GM06990 (cell line): ENCODE measurements around the gene ZNF8.
A peak's percentile ranks its signal among the peaks of the same experiment; 100 is the strongest.

Experiments
- DNase-seq: peaks from one replicate; pipeline ENCODE4 v3.0.0-alpha.2; 2011; ENCODE audit not compliant: insufficient read length; ENCODE audit errors: extremely low read depth
- H3K27me3 ChIP-seq: replicated peaks from 2 replicates; pipeline ENCODE4 v1.6.0; 2011; ENCODE audit warnings: low read length; ENCODE audit not compliant: control insufficient read depth, insufficient read depth
- H3K36me3 ChIP-seq: 2 replicates; pipeline ENCODE4 v1.5.1; 2011; ENCODE audit warnings: low read length; ENCODE audit not compliant: control insufficient read depth, insufficient read depth
- H3K4me3 ChIP-seq: replicated peaks from 2 replicates; pipeline ENCODE4 v1.5.1; 2011; ENCODE audit warnings: low read depth, mild to moderate bottlenecking, control low read depth, low read length
- TF ChIP-seq, protein P1 (sequence below): IDR thresholded peaks from 2 replicates; pipeline ENCODE4 v1.5.1; 2011; ENCODE audit warnings: low read length, control low read depth, mild to moderate bottlenecking, inconsistent platforms; ENCODE audit not compliant: insufficient read depth, poor library complexity, severe bottlenecking

ZNF8 gene

GRCh38 chr19:58275564-58275963 lies 3.2 kb upstream of the ZNF8 start:
- no peak for DNase-seq
- TF ChIP-seq, protein P1, sequence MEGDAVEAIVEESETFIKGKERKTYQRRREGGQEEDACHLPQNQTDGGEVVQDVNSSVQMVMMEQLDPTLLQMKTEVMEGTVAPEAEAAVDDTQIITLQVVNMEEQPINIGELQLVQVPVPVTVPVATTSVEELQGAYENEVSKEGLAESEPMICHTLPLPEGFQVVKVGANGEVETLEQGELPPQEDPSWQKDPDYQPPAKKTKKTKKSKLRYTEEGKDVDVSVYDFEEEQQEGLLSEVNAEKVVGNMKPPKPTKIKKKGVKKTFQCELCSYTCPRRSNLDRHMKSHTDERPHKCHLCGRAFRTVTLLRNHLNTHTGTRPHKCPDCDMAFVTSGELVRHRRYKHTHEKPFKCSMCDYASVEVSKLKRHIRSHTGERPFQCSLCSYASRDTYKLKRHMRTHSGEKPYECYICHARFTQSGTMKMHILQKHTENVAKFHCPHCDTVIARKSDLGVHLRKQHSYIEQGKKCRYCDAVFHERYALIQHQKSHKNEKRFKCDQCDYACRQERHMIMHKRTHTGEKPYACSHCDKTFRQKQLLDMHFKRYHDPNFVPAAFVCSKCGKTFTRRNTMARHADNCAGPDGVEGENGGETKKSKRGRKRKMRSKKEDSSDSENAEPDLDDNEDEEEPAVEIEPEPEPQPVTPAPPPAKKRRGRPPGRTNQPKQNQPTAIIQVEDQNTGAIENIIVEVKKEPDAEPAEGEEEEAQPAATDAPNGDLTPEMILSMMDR: no peak
- 0 out of 2 replicates have a peak, but pooled peaks cover 1% of the 10 kb centered on the region for H3K36me3 ChIP-seq
- H3K4me3 ChIP-seq: no peak overlapping the region
- H3K27me3 ChIP-seq: no peaks in the 10 kb centered on the region

DNA sequence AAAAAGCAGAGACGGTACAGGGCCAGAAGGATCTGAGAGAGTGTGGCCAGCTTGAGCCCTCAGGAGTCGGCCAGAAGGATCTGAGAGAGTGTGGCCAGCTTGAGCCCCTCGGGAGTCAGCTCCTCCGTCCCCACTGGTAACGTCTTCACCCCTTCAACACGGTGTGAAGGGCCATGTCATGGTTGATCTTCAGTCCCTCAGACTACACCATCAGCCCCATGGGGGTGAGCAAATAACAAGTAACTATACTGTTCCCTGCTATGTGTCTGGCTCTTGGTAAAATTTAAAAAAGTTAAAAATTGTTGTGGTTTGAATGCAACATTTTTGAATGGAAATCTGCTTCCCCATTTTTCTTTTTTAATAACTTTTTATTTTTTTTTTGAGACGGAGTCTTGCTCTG lies 1.6 kb upstream of the ZNF8 start:
- H3K27me3 ChIP-seq: no peaks in the 10 kb centered on the region
- DNase-seq: no peak
- TF ChIP-seq, protein P1: no peak
- H3K4me3 ChIP-seq: no peak overlapping the region
- peaks cover 4% of the 10 kb centered on the region for H3K36me3 ChIP-seq

DNA sequence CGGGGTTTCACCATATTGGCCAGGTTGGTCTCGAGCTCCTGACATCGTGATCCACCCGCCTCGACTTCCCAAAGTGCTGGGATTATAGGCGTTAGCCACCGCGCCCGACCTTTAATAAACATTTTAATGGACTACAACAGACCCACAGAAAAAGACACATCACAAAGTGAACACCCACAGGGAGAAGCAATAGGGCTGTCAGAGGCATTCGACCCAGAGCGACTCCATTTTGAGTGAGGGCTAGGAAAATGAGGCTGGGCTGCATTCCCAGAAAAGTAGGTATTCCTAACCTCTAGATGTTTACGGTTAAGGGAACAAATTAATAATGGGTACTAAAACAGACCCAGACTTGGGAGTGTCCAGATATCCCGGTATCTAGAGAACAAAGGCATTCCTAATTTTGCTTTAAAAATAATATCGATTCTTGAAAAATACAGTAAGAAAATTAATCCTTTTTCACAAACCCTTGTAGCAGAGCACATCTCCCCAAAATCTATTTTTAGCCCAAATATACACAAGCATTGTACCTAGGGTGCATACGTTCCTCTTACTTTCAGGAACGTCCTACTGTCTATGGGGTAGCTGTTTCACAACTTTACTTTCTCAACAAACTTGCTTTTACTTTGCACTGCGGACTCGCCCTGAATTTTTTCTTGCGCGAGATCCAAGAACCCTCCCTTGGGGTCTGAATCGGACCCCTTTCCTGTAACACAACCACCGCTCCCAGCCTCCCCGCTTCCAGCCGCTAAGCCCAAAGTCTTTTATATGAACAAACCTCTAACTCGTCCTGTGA lies 811 bp upstream of the ZNF8 start:
- peak overlapping the region; percentile 83 for H3K4me3 ChIP-seq
- H3K36me3 ChIP-seq: peaks cover 4% of the 10 kb centered on the region
- DNase-seq: no peak
- no peaks in the 10 kb centered on the region for H3K27me3 ChIP-seq
- TF ChIP-seq, protein P1: no peak

DNA sequence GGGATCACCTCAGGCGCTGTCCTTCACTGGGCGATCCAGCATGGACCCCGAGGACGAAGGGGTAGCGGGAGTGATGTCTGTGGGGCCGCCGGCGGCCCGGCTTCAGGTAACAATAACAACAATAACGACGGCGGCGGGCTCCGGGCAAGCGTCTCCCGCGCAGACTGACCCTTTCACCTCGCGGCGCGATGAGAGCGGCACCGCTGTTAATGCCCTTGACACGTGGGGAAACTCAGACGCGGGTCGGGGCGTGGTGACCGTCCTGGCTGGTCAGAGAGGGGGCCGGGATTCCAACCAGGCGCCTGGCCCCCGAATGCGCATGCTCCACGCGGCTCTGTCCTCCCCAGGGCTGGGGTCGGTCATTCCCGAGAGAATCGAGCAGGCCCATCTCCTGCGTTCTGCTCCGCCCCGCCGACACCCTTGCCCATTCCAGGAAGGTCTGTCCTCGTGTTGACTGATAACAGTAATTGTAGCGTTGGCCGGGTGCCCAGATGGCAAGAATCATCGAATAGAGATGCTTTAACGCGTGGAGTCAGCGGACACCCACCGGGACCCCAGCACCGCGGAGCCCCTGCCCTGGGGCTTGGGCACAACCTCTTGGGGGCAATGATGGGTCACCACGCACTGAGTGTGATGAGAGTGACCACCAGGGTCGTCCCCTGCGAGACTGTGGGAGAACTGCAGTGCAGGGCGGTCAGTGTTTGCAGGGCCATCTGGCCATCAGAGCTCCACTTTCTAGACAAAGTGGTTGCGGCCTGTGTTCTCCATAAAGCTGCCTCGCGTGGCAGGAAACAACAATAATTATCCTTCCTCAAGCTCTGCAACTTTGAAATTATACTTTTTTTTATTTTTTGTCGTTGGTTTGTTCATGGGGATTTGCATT lies 528 bp downstream of the ZNF8 start:
- Histone ChIP-seq H3K36me3 (peaks cover 5% of the 10 kb centered on the region), H3K4me3 (peak overlapping the region; percentile 83), H3K27me3 (no peaks in the 10 kb centered on the region)
- no peak for DNase-seq
- TF ChIP-seq, protein P1: no peak

DNA sequence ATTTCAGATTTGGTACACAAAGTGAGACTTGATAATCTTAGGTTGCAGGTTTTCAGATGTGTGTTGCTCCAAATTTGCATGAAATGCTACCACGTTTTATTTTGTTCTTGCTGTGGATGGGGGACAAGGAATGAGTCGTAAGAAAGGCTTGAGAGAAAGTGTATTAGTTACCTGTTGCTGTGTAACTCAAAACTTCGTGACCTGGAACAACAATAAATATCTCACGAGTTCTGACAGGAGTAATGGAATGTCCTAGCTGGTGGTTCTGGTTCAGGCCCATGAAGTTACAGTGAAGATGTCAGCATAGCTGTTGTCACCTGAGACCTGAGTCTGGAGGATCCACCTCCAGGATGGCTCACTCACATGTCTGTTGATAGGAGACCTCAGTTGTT lies 1.2 kb downstream of the ZNF8 start:
- TF ChIP-seq, protein P1: no peak
- peak overlapping the region; percentile 83 for H3K4me3 ChIP-seq
- DNase-seq: no peak
- peaks cover 5% of the 10 kb centered on the region for H3K36me3 ChIP-seq
- no peaks in the 10 kb centered on the region for H3K27me3 ChIP-seq
